Panc1 (cell line): Measurements from ENCODE around the gene CLMN. TPM values are rescaled to one million over a fixed set of nuclear protein-coding genes. Genes with fewer than 3 reads are reported as not detected.

Experiments used
- ATAC-seq: fragments of 200-7000 bp; cut with Tn5 transposase; 2 replicates; pipeline ENCODE4 v1.9.1; 2020; ENCODE audit warnings: mild to moderate bottlenecking, moderate library complexity
- BruUV-seq: library from RNA; stranded (reverse); fragments of 400-500 nt; replicated peaks from 2 replicates; lab custom pipeline; 2021; lab: Mats Ljungman, UMichigan
- CTCF ChIA-PET: fragments of 300-600 bp; sonication (Branson Sonifier 250); formaldehyde crosslinking; loops from one replicate; lab custom pipeline; 2022; ENCODE audit warnings: antibody characterized with exemption; lab: Charles Lee
- POLR2A ChIA-PET: fragments of 300-600 bp; sonication (Branson Sonifier 250); formaldehyde crosslinking; loops from one replicate; lab custom pipeline; 2022; ENCODE audit warnings: antibody characterized with exemption; lab: Charles Lee
- DNase-seq: peaks from one replicate; pipeline ENCODE4 v3.0.0-alpha.2; 2010; ENCODE audit warnings: low read depth, low spot score
- H3K27ac ChIP-seq: 2 replicates; pipeline ENCODE4 v1.5.1; 2011; ENCODE audit warnings: mild to moderate bottlenecking, low read length, inconsistent platforms
- H3K27me3 ChIP-seq: fragments of 200-500 bp; sonication (Bioruptor generic); 2 replicates; pipeline ENCODE4 v1.6.0; 2014; ENCODE audit warnings: low read length, inconsistent platforms; ENCODE audit not compliant: control insufficient read depth, insufficient read depth
- H3K36me3 ChIP-seq: fragments of 200-500 bp; sonication (Bioruptor generic); 2 replicates; pipeline ENCODE4 v1.5.1; 2014; ENCODE audit warnings: inconsistent platforms, mild to moderate bottlenecking, low read length, moderate library complexity; ENCODE audit not compliant: control insufficient read depth, insufficient read depth
- H3K4me1 ChIP-seq: 2 replicates; pipeline ENCODE4 v1.5.1; 2011; ENCODE audit warnings: inconsistent platforms, mild to moderate bottlenecking, low read length, moderate library complexity; ENCODE audit not compliant: control insufficient read depth, insufficient read depth
- H3K4me3 ChIP-seq, 2 experiments: 2 replicates each; pipeline ENCODE4 v1.5.1; 2011 to 2012; ENCODE audit warnings: low read depth in 2 of 2, low read length in 2 of 2, mild to moderate bottlenecking in 2 of 2, inconsistent platforms in 1 of 2, moderate library complexity in 1 of 2
- H3K9me3 ChIP-seq: fragments of 200-500 bp; sonication (Bioruptor generic); 2 replicates; pipeline ENCODE4 v1.5.1; 2014; ENCODE audit warnings: low read depth, mild to moderate bottlenecking, inconsistent platforms, low read length, moderate library complexity; ENCODE audit not compliant: control insufficient read depth, insufficient read depth
- POLR2AphosphoS5 ChIP-seq: IDR thresholded peaks from 2 replicates; pipeline ENCODE4 v1.6.1; 2012; ENCODE audit warnings: mild to moderate bottlenecking, low read depth, low read length, moderate library complexity
- REST ChIP-seq, 2 experiments: IDR thresholded peaks; 2 replicates each; pipeline ENCODE4 v1.6.1; 2011 to 2012; ENCODE audit warnings: low read depth in 2 of 2, control low read depth in 1 of 2, low read length in 1 of 2, mild to moderate bottlenecking in 1 of 2, moderate library complexity in 1 of 2; ENCODE audit not compliant: insufficient read depth in 1 of 2
- SIN3A ChIP-seq: IDR thresholded peaks from 2 replicates; pipeline ENCODE4 v1.6.1; 2012; ENCODE audit warnings: low read depth, mild to moderate bottlenecking, low read length, moderate library complexity, borderline replicate concordance; ENCODE audit not compliant: insufficient read depth
- TCF7L2 ChIP-seq: IDR thresholded peaks from 2 replicates; pipeline ENCODE4 v1.6.1; 2011; ENCODE audit warnings: mild to moderate bottlenecking, low read depth, low read length, inconsistent platforms
- in situ Hi-C: cut with HindIII; loops from 2 replicates; pipeline ENCODE4 v1.10.0; 2016; ENCODE audit warnings: low sequenced_read_pairs, low pct_unique_long_range_greater_than_20kb
- intact Hi-C: fragments of 100-400 bp; cut with micrococcal nuclease; formaldehyde crosslinking; loops from one replicate; pipeline ENCODE4 v1.10.0; 2022; ENCODE audit not compliant: unreplicated experiment
- total RNA-seq: library from RNA; stranded (reverse); gene quantifications from one replicate; pipeline ENCODE4 v1.2.1, GENCODE V29; 2021; ENCODE audit not compliant: unreplicated experiment
- TF ChIP-seq, protein P1 (sequence below): fragments of 450-650 bp; IDR thresholded peaks from 2 replicates; pipeline ENCODE4 v1.5.1; 2017; ENCODE audit warnings: mild to moderate bottlenecking

CLMN gene
- total RNA-seq, 1 experiment from 2014 or later: 34.9 TPM

DNA sequence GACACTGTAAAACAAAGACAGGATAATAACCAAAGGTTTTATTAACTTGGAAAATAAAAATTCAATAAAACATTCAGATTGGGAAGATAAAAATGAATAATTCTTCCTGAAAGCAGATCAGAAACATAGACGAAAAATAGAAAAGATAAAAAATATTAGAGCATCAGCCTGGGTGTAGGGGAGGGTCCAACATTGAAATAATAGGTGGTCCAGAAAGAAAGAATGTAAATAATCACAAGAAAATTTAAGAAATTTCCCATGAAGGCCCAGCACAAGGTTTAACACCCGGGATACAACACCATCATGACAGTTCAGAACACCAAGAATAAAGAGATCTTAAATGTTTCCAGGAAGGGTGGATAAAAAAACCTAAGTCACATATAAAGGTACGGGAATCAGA, 131.3 kb downstream of the CLMN start:
- intact Hi-C loops: no loop called here
- ATAC-seq: no peak
- CTCF ChIA-PET: no interaction called here
- H3K9me3 ChIP-seq: no peaks in the 10 kb centered on the region
- POLR2A ChIA-PET: no interaction called here
- H3K36me3 ChIP-seq: no peaks in the 10 kb centered on the region; the same call in 1 of the 2 replicates
- no peak overlapping the region for H3K4me3 ChIP-seq
- no peaks in the 10 kb centered on the region for H3K4me1 ChIP-seq
- no peak for DNase-seq
- TF ChIP-seq, protein P1, sequence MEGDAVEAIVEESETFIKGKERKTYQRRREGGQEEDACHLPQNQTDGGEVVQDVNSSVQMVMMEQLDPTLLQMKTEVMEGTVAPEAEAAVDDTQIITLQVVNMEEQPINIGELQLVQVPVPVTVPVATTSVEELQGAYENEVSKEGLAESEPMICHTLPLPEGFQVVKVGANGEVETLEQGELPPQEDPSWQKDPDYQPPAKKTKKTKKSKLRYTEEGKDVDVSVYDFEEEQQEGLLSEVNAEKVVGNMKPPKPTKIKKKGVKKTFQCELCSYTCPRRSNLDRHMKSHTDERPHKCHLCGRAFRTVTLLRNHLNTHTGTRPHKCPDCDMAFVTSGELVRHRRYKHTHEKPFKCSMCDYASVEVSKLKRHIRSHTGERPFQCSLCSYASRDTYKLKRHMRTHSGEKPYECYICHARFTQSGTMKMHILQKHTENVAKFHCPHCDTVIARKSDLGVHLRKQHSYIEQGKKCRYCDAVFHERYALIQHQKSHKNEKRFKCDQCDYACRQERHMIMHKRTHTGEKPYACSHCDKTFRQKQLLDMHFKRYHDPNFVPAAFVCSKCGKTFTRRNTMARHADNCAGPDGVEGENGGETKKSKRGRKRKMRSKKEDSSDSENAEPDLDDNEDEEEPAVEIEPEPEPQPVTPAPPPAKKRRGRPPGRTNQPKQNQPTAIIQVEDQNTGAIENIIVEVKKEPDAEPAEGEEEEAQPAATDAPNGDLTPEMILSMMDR: no peak
- TF ChIP-seq POLR2AphosphoS5: no peak
- TF ChIP-seq TCF7L2: no peak
- no peak for TF ChIP-seq REST (IDR thresholded peaks at IDR 0.05; ENCODE audit: insufficient read depth in 1 of 2, low read depth in 2 of 2, low read length in 1 of 2)
- no peak for TF ChIP-seq SIN3A
- in situ Hi-C loops: no loop called here
- H3K27ac ChIP-seq: no peak overlapping the region
- no TSS peak for BruUV-seq
- H3K27me3 ChIP-seq: no peaks in the 10 kb centered on the region

GRCh38 chr14:95185767-95186392, 133.8 kb downstream of the CLMN start:
- H3K4me3 ChIP-seq: no peak overlapping the region
- H3K27ac ChIP-seq: no peak overlapping the region
- no peaks in the 10 kb centered on the region for H3K4me1 ChIP-seq
- H3K27me3 ChIP-seq: no peaks in the 10 kb centered on the region
- ChIA-PET POLR2A (no interaction called here), CTCF (no interaction called here)
- DNase-seq (no peak), ATAC-seq (no peak)
- no TSS peak for BruUV-seq
- intact Hi-C loops: no loop called here
- no peaks in the 10 kb centered on the region; the same call in 1 of the 2 replicates for H3K36me3 ChIP-seq
- in situ Hi-C loops: no loop called here
- H3K9me3 ChIP-seq: no peaks in the 10 kb centered on the region
- TF ChIP-seq POLR2AphosphoS5 (no peak), TCF7L2 (no peak), REST (IDR thresholded peaks at IDR 0.05; ENCODE audit: insufficient read depth in 1 of 2, low read depth in 2 of 2, low read length in 1 of 2) (no peak), SIN3A (no peak)
- TF ChIP-seq, protein P1: no peak
